Heart left ventricle (tissue), 16 donors: ENCODE data around the gene FMNL1. TPM values are rescaled to one million over a fixed set of nuclear protein-coding genes. Genes with fewer than 3 reads are reported as not detected.
A peak's percentile ranks its signal among the peaks of the same experiment; 100 is the strongest.

Experiments used
- ATAC-seq, 4 donors: fragments of 200-7000 bp; cut with Tn5 transposase; one replicate each; pipeline ENCODE4 v1.9.1; 2020 to 2022; ENCODE audit warnings: moderate library complexity in 4 of 4, mild to moderate bottlenecking in 3 of 4, moderate number of reproducible peaks in 1 of 4
- DNase-seq, 5 donors: peaks; one replicate each; pipeline ENCODE4 v3.0.0-alpha.2; 2020
- H3K27ac ChIP-seq, 12 donors: fragments of 200-600 bp; sonication (generic) in 4 of 12; one replicate each; pipeline versions ENCODE4 v1.5.0 to v1.8.0; 2016 to 2022; ENCODE audit warnings: mild to moderate bottlenecking in 2 of 12
- H3K27me3 ChIP-seq, 9 donors: fragments of 200-600 bp; sonication (generic) in 2 of 9; one replicate each; pipeline versions ENCODE4 v1.5.1 to v1.8.0; 2016 to 2022; ENCODE audit warnings: mild to moderate bottlenecking in 3 of 9
- H3K36me3 ChIP-seq, 9 donors: fragments of 200-600 bp; sonication (generic) in 2 of 9; one replicate each; pipeline versions ENCODE4 v1.5.0 to v1.8.0; 2018 to 2022; ENCODE audit warnings: mild to moderate bottlenecking in 2 of 9
- H3K4me1 ChIP-seq, 12 donors: fragments of 200-600 bp; sonication (generic) in 4 of 12; one replicate each; pipeline versions ENCODE4 v1.5.0 to v1.8.0; 2016 to 2022; ENCODE audit warnings: mild to moderate bottlenecking in 3 of 12
- H3K4me3 ChIP-seq, 12 donors: fragments of 200-600 bp; sonication (generic) in 4 of 12; one replicate each; pipeline versions ENCODE4 v1.5.0 to v1.8.0; 2017 to 2022; ENCODE audit warnings: mild to moderate bottlenecking in 9 of 12, moderate library complexity in 4 of 12
- H3K9me3 ChIP-seq, 12 donors: fragments of 200-600 bp; sonication (generic) in 4 of 12; one replicate each; pipeline versions ENCODE4 v1.5.0 to v1.8.0; 2016 to 2022; ENCODE audit warnings: mild to moderate bottlenecking in 1 of 12
- CTCF ChIP-seq, 12 donors: fragments of 200-600 bp; sonication (generic) in 4 of 12; IDR thresholded peaks; one replicate each; pipeline versions ENCODE4 v1.5.0 to v1.8.0; 2018 to 2022; ENCODE audit warnings: antibody characterized with exemption in 12 of 12, mild to moderate bottlenecking in 5 of 12
- POLR2A ChIP-seq, 2 donors: fragments of 450-650 bp; IDR thresholded peaks; one replicate each; pipeline ENCODE4 v1.6.1; 2017; ENCODE audit warnings: antibody characterized with exemption in 2 of 2, mild to moderate bottlenecking in 2 of 2, moderate library complexity in 2 of 2
- WGBS, 4 donors: extraction: QIAGEN DNeasy Blood & Tissue Kit in 2 of 4; methylation state at CpG; one replicate each; pipeline versions ENCODE4 v1.1.5 to v1.1.7; 2013 to 2018; 5-methylcytosine and 5-hydroxymethylcytosine counted together
- intact Hi-C, 10 donors: fragments of 100-400 bp; cut with DNase I; formaldehyde crosslinking; loops; one replicate each; pipeline versions ENCODE4 v1.11.1 to v1.14.2; 2022
- polyA plus RNA-seq, 2 donors: library from polyadenylated mRNA; stranded (reverse); fragments of 200-250 nt; gene quantifications; one replicate each; pipeline ENCODE4 v1.2.3, GENCODE V29; 2013
- total RNA-seq, 9 donors: library from RNA; depleted of rRNA in 2 of 9; stranded (reverse); fragments of >200 nt in 2 of 9; fragmentation: NEBNext Ultra II Directional in 3 of 9; extraction: Animal tissue kit (Norgen Biotek cat#: 25700) in 3 of 9; gene quantifications; one replicate each; pipeline versions ENCODE4 v1.1.0 to v1.2.4, GENCODE V29; 2016 to 2023
- donor health status: ischemic (EF 13 %, LVEDD 7.1; RV severe dilation, severe dysfunction).
- donor health status: healthy with polysubstance abuse.
- donor health status: DM: no; HTN: yes; CAD: no.
- donor health status: DM: no; HTN: no; CAD: no.
- donor health status: ischemic (EF 25% LVEDD 6.9; RV normal size, moderate dysfunction).
- donor health status: ischemic (EF 25% LVEDD 5.7; RV mildly dilated, moderate dysfunction).
- donor health status: healthy.
- donor health status: DM: yes; HTN: yes; CAD: no.
- donor health status: ischemic (EF 35%, LVEDD 5.7; RV mildly dilated, moderate dysfunction).
- donor health status: nonischemic (EF 11% LVEDD 7.7; RV severe dilation, severe dysfunction).
- donor health status: DM: yes; HTN: yes; CAD: no.
- donor health status: PGD.
- donor health status: ischemic (EF 29% LVEDD 5.4; RV normal size, mild dysfunction).
- donor health status: nonischemic (EF 23%, LVEDD 6.1; RV moderate dilation, normal function).

FMNL1 gene
- total and polyA plus RNA-seq, 11 donors = 5.4 to 52.8 (median 8.7) TPM

- Histone ChIP-seq H3K27me3 (no peaks in the 10 kb centered on the region), H3K4me1 (peaks cover 0 to 41% (median 28%) of the 10 kb centered on the region in 12 donors), H3K27ac (peak overlapping the region in 10 of 12 donors; percentile 24 to 75 (median 50)), H3K9me3 (no peaks in the 10 kb centered on the region), H3K4me3 (peak overlapping the region in 11 of 12 donors; percentile 51 to 75 (median 65)), H3K36me3 (peaks cover 0 to 49% (median 43%) of the 10 kb centered on the region in 9 donors)
- ATAC-seq (peak in 3 of 4 donors; percentile 4 to 55 (median 22)), DNase-seq (peak in 3 of 5 donors; percentile 44 to 69 (median 57))
- 54 to 64% (median 60%) methylated on average over 17 to 18 of the region's 18 CpGs for WGBS, 4 donors
- intact Hi-C loops = loop anchor here in 4 of 10 donors (5.0 kb wide), 3 partner anchors 35 to 50 kb away; partner anchors contain the start of gene FMNL1 (in 2 of the 4)
- TF ChIP-seq CTCF (IDR thresholded peaks at IDR 0.05) (no peak), POLR2A (IDR thresholded peaks at IDR 0.05) (no peak)
These were observed 41.1 kb downstream of the FMNL1 start for GRCh38 chr17:45262516-45263476.

- H3K4me3 ChIP-seq = no peak overlapping the region
- intact Hi-C loops = loop anchor here in 4 of 10 donors (5.0 kb wide), 3 partner anchors 36 to 49 kb away; partner anchors contain the start of gene FMNL1 (in 2 of the 4)
- no peaks in the 10 kb centered on the region for H3K9me3 ChIP-seq
- H3K27me3 ChIP-seq = no peaks in the 10 kb centered on the region
- ATAC-seq (peak in 2 of 4 donors; percentile 1 to 5), DNase-seq (no peak)
- H3K4me1 ChIP-seq = peaks cover 0 to 41% (median 28%) of the 10 kb centered on the region in 12 donors
- WGBS, 4 donors = 40 to 57% (median 52%) methylated on average over 6 to 7 of the region's 7 CpGs
- H3K36me3 ChIP-seq = peaks cover 0 to 56% (median 50%) of the 10 kb centered on the region in 9 donors
- H3K27ac ChIP-seq = peak overlapping the region in 9 of 12 donors; percentile 24 to 75 (median 42)
- TF ChIP-seq POLR2A (IDR thresholded peaks at IDR 0.05) = no peak
- TF ChIP-seq CTCF (IDR thresholded peaks at IDR 0.05) = no peak
These were observed 41.8 kb downstream of the FMNL1 start for GRCh38 chr17:45263477-45263860.

- Histone ChIP-seq H3K4me3 (no peak overlapping the region), H3K4me1 (peaks cover 0 to 41% (median 28%) of the 10 kb centered on the region in 12 donors), H3K27me3 (no peaks in the 10 kb centered on the region), H3K9me3 (no peaks in the 10 kb centered on the region), H3K36me3 (peaks cover 0 to 65% (median 60%) of the 10 kb centered on the region in 9 donors), H3K27ac (no peak overlapping the region)
- 89 to 94% (median 92%) methylated on average over 10 to 14 of the region's 14 CpGs for WGBS, 4 donors
- TF ChIP-seq POLR2A (IDR thresholded peaks at IDR 0.05) (no peak), CTCF (IDR thresholded peaks at IDR 0.05) (no peak)
- ATAC-seq (no peak), DNase-seq (no peak)
- intact Hi-C loops = loop anchor here in 4 of 10 donors (5.0 kb wide), 3 partner anchors 37 to 48 kb away; partner anchors contain the start of gene FMNL1 (in 2 of the 4)
These were observed 42.7 kb downstream of the FMNL1 start for GRCh38 chr17:45264430-45264829.

GRCh38 chr17:45264988-45265387, 43.3 kb downstream of the FMNL1 start:
- peaks cover 0 to 41% (median 28%) of the 10 kb centered on the region in 12 donors for H3K4me1 ChIP-seq
- DNase-seq (no peak), ATAC-seq (no peak)
- no peak overlapping the region for H3K4me3 ChIP-seq
- H3K27me3 ChIP-seq = no peaks in the 10 kb centered on the region
- TF ChIP-seq POLR2A (IDR thresholded peaks at IDR 0.05) (no peak), CTCF (IDR thresholded peaks at IDR 0.05) (no peak)
- no peak overlapping the region for H3K27ac ChIP-seq
- peaks cover 0 to 71% (median 65%) of the 10 kb centered on the region in 9 donors for H3K36me3 ChIP-seq
- no peaks in the 10 kb centered on the region for H3K9me3 ChIP-seq
- 81 to 86% (median 84%) methylated on average over 8 of the region's 8 CpGs for WGBS, 4 donors
- intact Hi-C loops = loop anchor here in 4 of 10 donors (5.0 kb wide), 3 partner anchors 38 to 47 kb away; partner anchors contain the start of gene FMNL1 (in 2 of the 4)
